DND-41 (cell line): ENCODE results near the gene CEACAM19.
"Not testable (repeated sequence)": the region's sequence is repeated elsewhere in the genome, so short reads cannot be mapped to it uniquely, and the experiment has no call there.

Experiments
- ATAC-seq: fragments of 200-7000 bp; cut with Tn5 transposase; 3 replicates; pipeline ENCODE4 v1.9.1; 2021; ENCODE audit warnings: low read depth; ENCODE audit not compliant: insufficient read depth
- DNase-seq: peaks from one replicate; pipeline ENCODE4 v3.0.0-alpha.2; 2020
- H2AFZ ChIP-seq: 2 replicates; pipeline ENCODE4 v1.6.0; 2012; ENCODE audit warnings: low read depth, low read length
- H3K27ac ChIP-seq: 2 replicates; pipeline ENCODE4 v1.5.1; 2012; ENCODE audit warnings: low read length, inconsistent platforms
- H3K27me3 ChIP-seq: fragments of 200-600 bp; sonication (generic); 2 replicates; pipeline ENCODE4 v1.6.0; 2012; ENCODE audit warnings: low read length, mild to moderate bottlenecking, inconsistent platforms; ENCODE audit not compliant: insufficient read depth, poor library complexity
- H3K36me3 ChIP-seq: 2 replicates; pipeline ENCODE4 v1.5.1; 2012; ENCODE audit warnings: low read length, inconsistent platforms; ENCODE audit not compliant: insufficient read depth
- H3K4me1 ChIP-seq: 2 replicates; pipeline ENCODE4 v1.5.1; 2012; ENCODE audit warnings: mild to moderate bottlenecking, low read length; ENCODE audit not compliant: insufficient read depth
- H3K4me2 ChIP-seq: 2 replicates; pipeline ENCODE4 v1.6.0; 2012; ENCODE audit warnings: mild to moderate bottlenecking, moderate library complexity, low read length, inconsistent platforms; ENCODE audit not compliant: insufficient read depth
- H3K4me3 ChIP-seq, 2 experiments: fragments of 200-600 bp in 1 of 2; shearing (Covaris generic) in 1 of 2; 2 replicates each; pipeline ENCODE4 v1.5.1; 2012 to 2016; ENCODE audit warnings: inconsistent platforms in 2 of 2, low read length in 2 of 2, mild to moderate bottlenecking in 2 of 2, low read depth in 1 of 2, moderate library complexity in 1 of 2
- H3K79me2 ChIP-seq: 2 replicates; pipeline ENCODE4 v1.6.0; 2012; ENCODE audit warnings: low read length, inconsistent platforms; ENCODE audit not compliant: insufficient read depth
- H3K9ac ChIP-seq: 2 replicates; pipeline ENCODE4 v1.6.0; 2012; ENCODE audit warnings: low read depth, mild to moderate bottlenecking, inconsistent platforms, low read length, moderate library complexity
- H3K9me3 ChIP-seq: 2 replicates; pipeline ENCODE4 v1.5.1; 2012; ENCODE audit warnings: low read length, moderate library complexity, mild to moderate bottlenecking, inconsistent platforms; ENCODE audit not compliant: insufficient read depth, severe bottlenecking
- H4K20me1 ChIP-seq: 2 replicates; pipeline ENCODE4 v1.6.0; 2012; ENCODE audit warnings: low read length; ENCODE audit not compliant: insufficient read depth
- CTCF ChIP-seq: IDR thresholded peaks from 2 replicates; pipeline ENCODE4 v1.5.1; 2012; ENCODE audit warnings: borderline replicate concordance, low read length, moderate library complexity, mild to moderate bottlenecking; ENCODE audit not compliant: poor library complexity, severe bottlenecking; ENCODE audit errors: extremely low read depth
- EZH2 ChIP-seq: IDR thresholded peaks from 3 replicates; pipeline ENCODE4 v1.6.1; 2012; ENCODE audit warnings: borderline replicate concordance, low read depth, mild to moderate bottlenecking, moderate library complexity, low read length, inconsistent platforms; ENCODE audit not compliant: severe bottlenecking

The CEACAM19 gene

GRCh38 chr19:44671400-44671799, at the start of gene CEACAM19:
TSS of gene CEACAM19 (plus strand) at chr19:44671482. CDS start at chr19:44671932, 450 bp downstream.
- Histone ChIP-seq H3K4me1 (no peaks in the 10 kb centered on the region), H3K9ac (no peak within 1 kb of the TSS), H3K4me2 (no peak within 1 kb of the TSS), H3K9me3 (no peaks in the 10 kb centered on the region), H3K36me3 (no peaks in the 10 kb centered on the region), H3K27ac (no peak within 1 kb of the TSS), H3K27me3 (no peaks in the 10 kb centered on the region), H4K20me1 (no peaks in the 10 kb centered on the region), H3K4me3 (no peak within 1 kb of the TSS), H3K79me2 (no peaks in the 10 kb centered on the region), H2AFZ (no peak within 1 kb of the TSS)
- no peak for TF ChIP-seq CTCF
- no peak for TF ChIP-seq EZH2
- ATAC-seq (no peak), DNase-seq (no peak)

- Histone ChIP-seq H3K36me3 (no peaks in the 10 kb centered on the region), H2AFZ (no peak overlapping the region), H3K4me3 (no peak overlapping the region), H3K79me2 (no peaks in the 10 kb centered on the region), H3K4me2 (no peak overlapping the region), H3K9ac (no peak overlapping the region), H3K9me3 (no peaks in the 10 kb centered on the region), H4K20me1 (no peaks in the 10 kb centered on the region), H3K27me3 (no peaks in the 10 kb centered on the region), H3K27ac (no peak overlapping the region), H3K4me1 (no peaks in the 10 kb centered on the region)
- DNase-seq (no peak), ATAC-seq (no peak)
- TF ChIP-seq EZH2 (no peak), CTCF (no peak)
Observed at GRCh38 chr19:44623080-44623479, 48.2 kb upstream of the CEACAM19 start.

- Histone ChIP-seq H3K9ac (no peak overlapping the region), H3K9me3 (no peaks in the 10 kb centered on the region), H2AFZ (no peak overlapping the region), H3K27ac (no peak overlapping the region), H3K79me2 (no peaks in the 10 kb centered on the region), H3K4me3 (no peak overlapping the region), H3K36me3 (no peaks in the 10 kb centered on the region), H3K27me3 (no peaks in the 10 kb centered on the region), H4K20me1 (no peaks in the 10 kb centered on the region), H3K4me1 (no peaks in the 10 kb centered on the region), H3K4me2 (no peak overlapping the region)
- TF ChIP-seq EZH2 (no peak), CTCF (no peak)
- no peak for ATAC-seq
- DNase-seq: no peak
Observed at GRCh38 chr19:44623626-44624025, 47.7 kb upstream of the CEACAM19 start.

GRCh38 chr19:44624840-44625354, 46.4 kb upstream of the CEACAM19 start:
- no peaks in the 10 kb centered on the region for H3K36me3 ChIP-seq
- H3K4me3 ChIP-seq: no peak overlapping the region
- TF ChIP-seq CTCF (no peak), EZH2 (no peak)
- ATAC-seq: no peak
- H3K27ac ChIP-seq: no peak overlapping the region
- no peak overlapping the region for H3K9ac ChIP-seq
- H3K4me1 ChIP-seq: no peaks in the 10 kb centered on the region
- no peak overlapping the region for H3K4me2 ChIP-seq
- no peaks in the 10 kb centered on the region for H3K9me3 ChIP-seq
- H3K27me3 ChIP-seq: no peaks in the 10 kb centered on the region
- no peaks in the 10 kb centered on the region for H4K20me1 ChIP-seq
- H2AFZ ChIP-seq: no peak overlapping the region
- no peak for DNase-seq
- no peaks in the 10 kb centered on the region for H3K79me2 ChIP-seq

- H2AFZ ChIP-seq, H4K20me1 ChIP-seq, H3K27ac ChIP-seq, DNase-seq, H3K36me3 ChIP-seq, H3K79me2 ChIP-seq, H3K9me3 ChIP-seq, H3K27me3 ChIP-seq, H3K9ac ChIP-seq, H3K4me3 ChIP-seq, H3K4me1 ChIP-seq, ATAC-seq, H3K4me2 ChIP-seq: not testable (repeated sequence)
Observed at GRCh38 chr19:44625637-44626036, 45.6 kb upstream of the CEACAM19 start.
